Thyroid gland (tissue), 4 donors: ENCODE results near the gene CSMD2. TPM values are rescaled to one million over a fixed set of nuclear protein-coding genes. Genes with fewer than 3 reads are reported as not detected.

Experiments used
- DNase-seq, 2 donors: peaks; one replicate each; pipeline ENCODE4 v3.0.0-alpha.2; 2019
- H3K27ac ChIP-seq, 3 donors: fragments of 200-600 bp; sonication (generic); 1 replicate in 2 of 3; 2 replicates in 1 of 3; pipeline ENCODE4 v1.5.1; 2016 to 2019; ENCODE audit warnings: mild to moderate bottlenecking in 1 of 3, moderate library complexity in 1 of 3
- H3K27me3 ChIP-seq: fragments of 200-600 bp; sonication (generic); one replicate; pipeline ENCODE4 v1.5.1; 2019
- H3K36me3 ChIP-seq, 2 donors: fragments of 200-600 bp; sonication (generic); one replicate each; pipeline ENCODE4 v1.5.1; 2016 to 2019
- H3K4me1 ChIP-seq, 2 donors: fragments of 200-600 bp; sonication (generic); one replicate each; pipeline ENCODE4 v1.5.1; 2017 to 2019
- H3K4me3 ChIP-seq, 3 donors: fragments of 200-600 bp; sonication (generic); replicated peaks in 1 of 3; 1 replicate in 2 of 3; 2 replicates in 1 of 3; pipeline ENCODE4 v1.5.1; 2016; ENCODE audit warnings: mild to moderate bottlenecking in 1 of 3
- H3K9me3 ChIP-seq: fragments of 200-600 bp; sonication (generic); one replicate; pipeline ENCODE4 v1.5.1; 2017
- POLR2A ChIP-seq, 2 donors: fragments of 450-650 bp; IDR thresholded peaks; one replicate each; pipeline ENCODE4 v1.6.1; 2017; ENCODE audit warnings: antibody characterized with exemption in 2 of 2, mild to moderate bottlenecking in 2 of 2, moderate library complexity in 1 of 2
- WGBS, 2 donors: methylation state at CpG; one replicate each; pipeline ENCODE4 v1.1.5; 2017; 5-methylcytosine and 5-hydroxymethylcytosine counted together
- intact Hi-C: fragments of 100-400 bp; cut with DNase I; formaldehyde crosslinking; loops from one replicate; pipeline ENCODE4 v1.15.1; 2023
- total RNA-seq, 4 donors: library from RNA; depleted of rRNA; stranded (reverse); fragments of >200 nt; gene quantifications; one replicate each; pipeline ENCODE4 v1.2.3, GENCODE V29; 2016
- TF ChIP-seq, protein P1 (sequence below), 6 experiments: fragments of 200-600 bp in 3 of 6; fragments of 450-650 bp in 3 of 6; sonication (generic) in 3 of 6; IDR thresholded peaks; one replicate each; pipeline ENCODE4 v1.5.1; 2016 to 2019; ENCODE audit warnings: antibody characterized with exemption in 6 of 6, mild to moderate bottlenecking in 2 of 6, inconsistent platforms in 1 of 6, moderate library complexity in 1 of 6

Gene CSMD2
- total RNA-seq, 4 donors from 2014 or later: 0.10 to 0.45 (median 0.13) TPM; not detected in 1

DNA sequence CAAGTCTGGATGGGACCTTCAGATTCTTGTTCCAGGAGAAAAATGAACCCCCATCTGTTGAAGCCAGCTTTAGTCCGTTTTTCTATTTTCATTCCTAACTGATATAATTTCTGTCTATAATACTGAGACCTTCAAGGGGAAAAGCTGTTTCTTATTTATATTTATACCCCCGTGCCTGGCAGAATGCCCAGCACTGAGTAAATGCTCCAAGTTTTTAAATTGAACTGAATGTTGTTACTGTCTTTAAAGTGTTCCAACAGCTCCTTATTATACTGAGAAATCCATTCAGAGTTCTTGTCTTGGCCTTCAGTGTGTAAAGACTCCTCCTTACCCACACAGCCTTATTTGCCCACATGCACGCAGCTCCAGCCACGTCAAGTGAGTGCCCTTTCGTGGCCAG is 479.8 kb downstream of the CSMD2 start:
- H3K27me3 ChIP-seq: peaks cover 5% of the 10 kb centered on the region
- no peak for DNase-seq
- no peaks in the 10 kb centered on the region for H3K36me3 ChIP-seq
- no peaks in the 10 kb centered on the region for H3K9me3 ChIP-seq
- intact Hi-C loops: no loop called here
- no peaks in the 10 kb centered on the region for H3K4me1 ChIP-seq
- WGBS, 2 donors: 48 to 49% methylated on average over 5 of the region's 5 CpGs
- H3K27ac ChIP-seq: no peak overlapping the region
- no peak for TF ChIP-seq POLR2A (IDR thresholded peaks at IDR 0.05)
- TF ChIP-seq, protein P1, sequence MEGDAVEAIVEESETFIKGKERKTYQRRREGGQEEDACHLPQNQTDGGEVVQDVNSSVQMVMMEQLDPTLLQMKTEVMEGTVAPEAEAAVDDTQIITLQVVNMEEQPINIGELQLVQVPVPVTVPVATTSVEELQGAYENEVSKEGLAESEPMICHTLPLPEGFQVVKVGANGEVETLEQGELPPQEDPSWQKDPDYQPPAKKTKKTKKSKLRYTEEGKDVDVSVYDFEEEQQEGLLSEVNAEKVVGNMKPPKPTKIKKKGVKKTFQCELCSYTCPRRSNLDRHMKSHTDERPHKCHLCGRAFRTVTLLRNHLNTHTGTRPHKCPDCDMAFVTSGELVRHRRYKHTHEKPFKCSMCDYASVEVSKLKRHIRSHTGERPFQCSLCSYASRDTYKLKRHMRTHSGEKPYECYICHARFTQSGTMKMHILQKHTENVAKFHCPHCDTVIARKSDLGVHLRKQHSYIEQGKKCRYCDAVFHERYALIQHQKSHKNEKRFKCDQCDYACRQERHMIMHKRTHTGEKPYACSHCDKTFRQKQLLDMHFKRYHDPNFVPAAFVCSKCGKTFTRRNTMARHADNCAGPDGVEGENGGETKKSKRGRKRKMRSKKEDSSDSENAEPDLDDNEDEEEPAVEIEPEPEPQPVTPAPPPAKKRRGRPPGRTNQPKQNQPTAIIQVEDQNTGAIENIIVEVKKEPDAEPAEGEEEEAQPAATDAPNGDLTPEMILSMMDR (IDR thresholded peaks at IDR 0.05): no peak
- no peak overlapping the region for H3K4me3 ChIP-seq

DNA sequence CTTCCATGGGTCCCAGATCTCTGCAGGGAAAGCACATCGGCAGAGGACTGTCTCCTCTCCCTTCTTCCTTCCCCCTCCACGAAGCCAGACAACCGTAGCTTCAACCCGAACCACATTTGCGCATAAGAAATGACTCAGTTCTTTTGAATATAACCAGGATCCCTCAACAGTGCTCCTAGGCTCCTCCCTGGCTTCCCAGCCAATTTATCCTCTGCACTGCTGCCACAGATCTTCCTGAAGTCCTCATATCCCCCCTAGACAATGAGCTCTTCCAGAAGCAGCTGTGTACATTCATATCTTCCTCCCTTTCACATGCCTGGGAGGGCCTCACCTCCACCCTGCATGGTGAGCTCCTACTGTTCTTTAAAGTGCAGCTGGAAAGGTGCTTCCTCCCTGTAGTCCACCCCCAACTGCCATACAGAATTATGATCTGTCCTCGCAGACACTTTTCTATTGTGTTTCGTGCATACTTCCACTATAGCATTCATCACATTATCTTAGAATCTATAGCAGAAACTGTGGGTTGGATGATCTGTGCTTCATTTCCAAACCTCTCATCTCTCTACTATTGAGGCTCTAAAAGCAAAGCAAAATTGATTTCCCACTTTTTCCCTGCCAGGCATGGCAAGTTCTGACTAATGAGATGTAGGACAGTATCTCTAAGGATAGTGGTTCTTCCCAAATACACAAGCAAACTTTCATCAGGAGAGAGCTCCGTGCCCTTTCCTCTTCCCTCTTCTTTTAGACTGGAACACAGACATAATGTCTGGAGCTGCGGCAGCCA is 480.4 kb downstream of the CSMD2 start:
- H3K27me3 ChIP-seq: peaks cover 5% of the 10 kb centered on the region
- no peak overlapping the region for H3K27ac ChIP-seq
- intact Hi-C loops: no loop called here
- H3K4me3 ChIP-seq: no peak overlapping the region
- no peaks in the 10 kb centered on the region for H3K4me1 ChIP-seq
- 78 to 83% methylated on average over 9 of the region's 9 CpGs for WGBS, 2 donors
- DNase-seq: no peak
- TF ChIP-seq, protein P1 (IDR thresholded peaks at IDR 0.05): no peak
- TF ChIP-seq POLR2A (IDR thresholded peaks at IDR 0.05): no peak
- no peaks in the 10 kb centered on the region for H3K36me3 ChIP-seq
- no peaks in the 10 kb centered on the region for H3K9me3 ChIP-seq

DNA sequence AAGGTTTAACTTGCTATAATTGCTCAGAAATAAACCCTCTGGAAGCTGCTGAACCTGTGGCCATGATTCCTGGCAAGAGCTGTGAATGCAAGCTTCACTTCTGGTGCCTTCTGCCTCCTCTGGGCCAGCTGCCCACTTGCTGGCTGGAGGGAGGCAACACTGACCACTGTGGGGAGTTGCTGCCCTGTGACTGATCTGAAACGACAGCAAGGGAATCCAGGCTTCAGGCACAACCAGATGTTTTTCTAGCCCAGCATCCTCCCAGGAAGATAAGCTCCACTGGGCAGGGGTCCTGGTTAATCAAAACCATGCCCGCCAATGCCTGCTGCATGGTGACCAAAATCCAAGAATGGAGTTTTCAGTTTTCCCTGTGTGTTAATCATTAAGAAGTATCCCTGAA is 481.1 kb downstream of the CSMD2 start:
- Histone ChIP-seq H3K36me3 (no peaks in the 10 kb centered on the region), H3K4me3 (no peak overlapping the region), H3K4me1 (no peaks in the 10 kb centered on the region), H3K9me3 (no peaks in the 10 kb centered on the region), H3K27me3 (peaks cover 5% of the 10 kb centered on the region), H3K27ac (no peak overlapping the region)
- 34 to 41% methylated on average over 2 of the region's 2 CpGs for WGBS, 2 donors
- intact Hi-C loops: no loop called here
- TF ChIP-seq, protein P1 (IDR thresholded peaks at IDR 0.05): no peak
- TF ChIP-seq POLR2A (IDR thresholded peaks at IDR 0.05): no peak
- no peak for DNase-seq

DNA sequence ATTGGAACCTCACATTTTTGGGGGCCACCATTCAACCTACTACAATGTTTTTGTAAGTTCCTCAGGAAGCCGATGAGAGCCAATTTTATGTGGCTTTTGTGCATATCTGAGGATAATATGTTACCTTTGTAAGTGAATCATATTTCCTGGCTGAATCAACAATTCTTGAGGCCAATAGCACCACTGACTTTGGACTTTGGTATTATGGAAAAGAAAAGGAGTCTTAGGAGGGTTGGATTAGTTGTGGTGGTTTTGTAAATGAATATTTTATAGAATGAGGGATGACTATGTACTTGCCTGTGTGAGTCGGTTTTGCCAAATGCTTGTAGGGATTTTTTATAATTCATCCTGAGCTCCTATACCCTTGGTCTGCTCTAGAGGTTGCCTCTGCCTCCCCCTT is 482.7 kb downstream of the CSMD2 start:
- H3K27ac ChIP-seq: no peak overlapping the region
- TF ChIP-seq, protein P1 (IDR thresholded peaks at IDR 0.05): no peak
- no peak for TF ChIP-seq POLR2A (IDR thresholded peaks at IDR 0.05)
- no peaks in the 10 kb centered on the region for H3K9me3 ChIP-seq
- H3K4me3 ChIP-seq: no peak overlapping the region
- peaks cover 5% of the 10 kb centered on the region for H3K27me3 ChIP-seq
- H3K4me1 ChIP-seq: no peaks in the 10 kb centered on the region
- H3K36me3 ChIP-seq: no peaks in the 10 kb centered on the region
- 84 to 85% methylated on average over 2 of the region's 2 CpGs for WGBS, 2 donors
- DNase-seq: no peak
- intact Hi-C loops: no loop called here

DNA sequence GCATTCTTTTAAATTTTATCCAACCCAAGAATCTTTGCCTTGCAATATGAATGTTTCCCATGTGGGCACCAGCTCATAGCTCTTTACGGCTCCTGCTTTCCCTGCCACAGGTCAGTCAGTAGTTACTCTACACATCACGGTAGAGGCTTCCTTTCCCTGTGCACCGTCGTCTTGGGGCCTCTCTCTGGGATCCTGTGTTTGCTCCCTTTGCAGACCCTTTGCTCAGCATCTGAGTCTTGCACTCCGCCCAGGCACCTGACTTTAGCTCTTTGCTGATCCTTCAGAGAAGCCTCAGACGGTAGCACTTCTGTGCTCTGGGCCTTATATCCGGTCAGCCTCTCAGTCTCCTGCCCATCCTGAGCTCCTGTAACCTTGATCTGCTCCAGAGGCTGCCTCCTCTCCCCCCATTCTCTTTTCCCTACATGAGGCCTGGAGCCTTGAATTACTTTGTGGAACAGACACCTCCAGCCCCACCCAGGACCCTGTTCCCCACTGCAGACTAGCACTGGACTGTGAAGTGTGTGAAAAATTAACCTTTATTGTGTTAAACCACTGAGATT is 484.7 kb downstream of the CSMD2 start:
- no peaks in the 10 kb centered on the region for H3K9me3 ChIP-seq
- no peaks in the 10 kb centered on the region for H3K4me1 ChIP-seq
- DNase-seq: no peak
- intact Hi-C loops: no loop called here
- 81 to 85% methylated on average over 7 of the region's 7 CpGs for WGBS, 2 donors
- H3K4me3 ChIP-seq: no peak overlapping the region
- no peak overlapping the region for H3K27ac ChIP-seq
- no peaks in the 10 kb centered on the region for H3K36me3 ChIP-seq
- no peak for TF ChIP-seq POLR2A (IDR thresholded peaks at IDR 0.05)
- TF ChIP-seq, protein P1 (IDR thresholded peaks at IDR 0.05): no peak
- no peaks in the 10 kb centered on the region for H3K27me3 ChIP-seq
